HG03432 (cell line): Measurements from ENCODE around the gene CFAP97D2.
"Not testable (repeated sequence)": the region's sequence is repeated elsewhere in the genome, so short reads cannot be mapped to it uniquely, and the experiment has no call there.

Experiments
- ATAC-seq: cut with Tn5 transposase; IDR thresholded peaks from one replicate; pipeline ENCODE4 v1.9.1; 2021; ENCODE audit warnings: mild to moderate bottlenecking, moderate library complexity; ENCODE audit not compliant: unreplicated experiment

CFAP97D2 gene

GRCh38 chr13:114264313-114264712 is 85.3 kb downstream of the CFAP97D2 start:
- not testable (repeated sequence) for ATAC-seq

GRCh38 chr13:114264886-114265611 is 86.0 kb downstream of the CFAP97D2 start:
- no peak for ATAC-seq

- no peak for ATAC-seq
These were observed 87.2 kb downstream of the CFAP97D2 start for GRCh38 chr13:114266241-114266640.

- no peak for ATAC-seq
These were observed 89.6 kb downstream of the CFAP97D2 start for GRCh38 chr13:114268344-114269280.

GRCh38 chr13:114269281-114269770 is 90.3 kb downstream of the CFAP97D2 start:
- no peak for ATAC-seq
